Natural killer cell (primary cell): ENCODE measurements around the gene SSC5D. TPM values are rescaled to one million over a fixed set of nuclear protein-coding genes. Genes with fewer than 3 reads are reported as not detected.

Source experiments
- ATAC-seq, 3 donors: fragments of 150-1000 bp in 2 of 3; fragments of 200-7000 bp in 1 of 3; cut with Tn5 transposase; 1 replicate in 1 of 3; 2 replicates in 2 of 3; pipeline ENCODE4 v1.10.0; 2021; ENCODE audit warnings: mild to moderate bottlenecking in 2 of 3, moderate library complexity in 2 of 3
- DNase-seq, 2 donors: peaks; one replicate each; pipeline versions ENCODE4 v3.0.0 to v3.0.0-alpha.2; 2013 to 2021; ENCODE audit warnings: mixed read lengths in 1 of 2
- H3K27ac ChIP-seq: one replicate; pipeline ENCODE4 v1.5.1; 2013; ENCODE audit warnings: mild to moderate bottlenecking, low read length
- H3K27me3 ChIP-seq: one replicate; pipeline ENCODE4 v1.6.1; 2013; ENCODE audit warnings: low read length; ENCODE audit not compliant: control insufficient read depth, insufficient read depth
- H3K36me3 ChIP-seq: one replicate; pipeline ENCODE4 v1.6.1; 2013; ENCODE audit warnings: low read length; ENCODE audit not compliant: control insufficient read depth, insufficient read depth
- H3K4me1 ChIP-seq: one replicate; pipeline ENCODE4 v1.6.1; 2013; ENCODE audit warnings: low read length; ENCODE audit not compliant: control insufficient read depth, insufficient read depth
- H3K4me3 ChIP-seq: one replicate; pipeline ENCODE4 v1.5.1; 2013; ENCODE audit warnings: low read length
- H3K9me3 ChIP-seq: one replicate; pipeline ENCODE4 v1.6.1; 2013; ENCODE audit warnings: low read length; ENCODE audit not compliant: control insufficient read depth, insufficient read depth
- H3K27ac Mint-ChIP-seq, 2 donors: one replicate each; pipeline ENCODE4 v1.8.0; 2022; ENCODE audit warnings: mild to moderate bottlenecking in 2 of 2, mixed read lengths in 2 of 2, moderate library complexity in 1 of 2
- H3K27me3 Mint-ChIP-seq, 2 donors: one replicate each; pipeline ENCODE4 v1.8.0; 2022; ENCODE audit warnings: low read depth in 2 of 2, mixed read lengths in 2 of 2
- H3K36me3 Mint-ChIP-seq: one replicate; pipeline ENCODE4 v1.8.0; 2022; ENCODE audit warnings: mixed read lengths
- H3K4me1 Mint-ChIP-seq, 2 donors: one replicate each; pipeline ENCODE4 v1.8.0; 2022; ENCODE audit warnings: mixed read lengths in 2 of 2
- H3K4me3 Mint-ChIP-seq: one replicate; pipeline ENCODE4 v1.8.0; 2022; ENCODE audit warnings: mild to moderate bottlenecking, moderate library complexity, mixed read lengths
- H3K9me3 Mint-ChIP-seq, 2 donors: one replicate each; pipeline ENCODE4 v1.8.0; 2022; ENCODE audit warnings: mixed read lengths in 2 of 2
- CTCF ChIP-seq: fragments of 200-600 bp; IDR thresholded peaks from one replicate; pipeline ENCODE4 v1.8.0; 2022; ENCODE audit warnings: antibody characterized with exemption
- WGBS: methylation state at CpG from one replicate; pipeline ENCODE4 v1.1.7; 2013; ENCODE audit warnings: missing lambda C conversion rate; ENCODE audit not compliant: insufficient coverage; 5-methylcytosine and 5-hydroxymethylcytosine counted together
- intact Hi-C: fragments of 100-400 bp; cut with micrococcal nuclease; formaldehyde crosslinking; loops from one replicate; pipeline ENCODE4 v1.14.2; 2022
- total RNA-seq, 4 donors: library from RNA; stranded (reverse); fragments of 120-200 nt in 1 of 4; gene quantifications; one replicate each; pipeline versions ENCODE4 v1.2.3 to v1.2.4, GENCODE V29; 2013 to 2022

SSC5D gene
- total RNA-seq, 3 donors from 2014 or later (not counting 1 experiment from before 2014, with no cell fraction given): 0.11 to 0.68 (median 0.58) TPM

- peaks cover 0 to 2% of the 10 kb centered on the region in 2 donors for H3K27me3 Mint-ChIP-seq
- H3K27ac ChIP-seq: no peak overlapping the region
- H3K27ac Mint-ChIP-seq: no peak overlapping the region
- no peak for ATAC-seq
- H3K9me3 Mint-ChIP-seq: no peaks in the 10 kb centered on the region
- H3K4me3 Mint-ChIP-seq: no peak overlapping the region
- no peak for DNase-seq
- H3K36me3 Mint-ChIP-seq: no peaks in the 10 kb centered on the region
- WGBS: 97% methylated on average over 52 of the region's 52 CpGs
- no peak for TF ChIP-seq CTCF
- H3K9me3 ChIP-seq: no peaks in the 10 kb centered on the region
- peaks cover 31 to 37% of the 10 kb centered on the region in 2 donors for H3K4me1 Mint-ChIP-seq
- peaks cover 36% of the 10 kb centered on the region for H3K4me1 ChIP-seq
- H3K4me3 ChIP-seq: no peak overlapping the region
- H3K36me3 ChIP-seq: peaks cover 5% of the 10 kb centered on the region
- intact Hi-C loops: no loop called here
- H3K27me3 ChIP-seq: no peaks in the 10 kb centered on the region
These were observed 7.0 kb upstream of the SSC5D start for GRCh38 chr19:55481148-55481793.

- intact Hi-C loops: no loop called here
- H3K4me3 ChIP-seq: no peak overlapping the region
- no peak overlapping the region for H3K27ac Mint-ChIP-seq
- no peaks in the 10 kb centered on the region for H3K9me3 ChIP-seq
- H3K36me3 ChIP-seq: peaks cover 5% of the 10 kb centered on the region
- peaks cover 31 to 37% of the 10 kb centered on the region in 2 donors for H3K4me1 Mint-ChIP-seq
- no peaks in the 10 kb centered on the region for H3K9me3 Mint-ChIP-seq
- H3K4me3 Mint-ChIP-seq: no peak overlapping the region
- no peaks in the 10 kb centered on the region for H3K36me3 Mint-ChIP-seq
- H3K27me3 ChIP-seq: no peaks in the 10 kb centered on the region
- no peak overlapping the region for H3K27ac ChIP-seq
- peaks cover 35% of the 10 kb centered on the region for H3K4me1 ChIP-seq
- WGBS: 96% methylated on average over 40 of the region's 40 CpGs
- no peak for TF ChIP-seq CTCF
- ATAC-seq (no peak), DNase-seq (no peak)
- peaks cover 0 to 2% of the 10 kb centered on the region in 2 donors for H3K27me3 Mint-ChIP-seq
These were observed 6.5 kb upstream of the SSC5D start for GRCh38 chr19:55481794-55482155.

DNA sequence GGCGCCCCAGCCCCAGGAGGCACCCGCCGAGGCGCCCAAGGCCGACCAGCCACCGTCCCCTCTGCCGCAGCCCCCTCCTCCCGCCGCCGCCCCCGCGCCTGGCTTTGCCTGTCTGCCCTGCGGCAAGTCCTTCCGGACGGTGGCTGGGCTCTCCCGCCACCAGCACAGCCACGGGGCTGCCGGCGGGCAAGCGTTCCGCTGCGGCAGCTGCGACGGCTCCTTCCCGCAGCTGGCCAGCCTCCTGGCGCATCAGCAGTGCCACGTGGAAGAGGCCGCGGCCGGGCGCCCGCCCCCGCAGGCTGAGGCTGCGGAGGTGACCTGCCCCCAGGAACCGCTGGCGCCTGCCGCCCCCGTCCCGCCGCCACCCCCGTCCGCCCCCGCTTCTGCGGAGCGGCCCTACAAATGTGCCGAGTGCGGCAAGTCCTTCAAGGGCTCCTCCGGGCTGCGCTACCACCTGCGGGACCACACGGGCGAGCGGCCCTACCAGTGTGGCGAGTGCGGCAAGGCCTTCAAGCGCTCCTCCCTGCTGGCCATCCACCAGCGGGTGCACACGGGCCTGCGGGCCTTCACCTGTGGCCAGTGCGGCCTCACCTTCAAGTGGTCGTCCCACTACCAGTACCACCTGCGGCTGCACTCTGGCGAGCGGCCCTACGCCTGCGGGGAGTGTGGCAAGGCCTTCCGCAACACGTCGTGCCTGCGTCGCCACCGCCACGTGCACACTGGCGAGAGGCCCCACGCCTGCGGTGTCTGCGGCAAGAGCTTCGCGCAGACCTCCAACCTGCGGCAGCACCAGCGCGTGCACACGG lies 5.9 kb upstream of the SSC5D start:
- DNase-seq (no peak), ATAC-seq (no peak)
- no peak overlapping the region for H3K4me3 ChIP-seq
- no peak overlapping the region for H3K27ac ChIP-seq
- H3K9me3 ChIP-seq: no peaks in the 10 kb centered on the region
- H3K4me1 Mint-ChIP-seq: peaks cover 27 to 32% of the 10 kb centered on the region in 2 donors
- intact Hi-C loops: no loop called here
- peaks cover 29% of the 10 kb centered on the region for H3K4me1 ChIP-seq
- H3K4me3 Mint-ChIP-seq: no peak overlapping the region
- H3K36me3 Mint-ChIP-seq: no peaks in the 10 kb centered on the region
- 97% methylated on average over 83 of the region's 83 CpGs for WGBS
- H3K36me3 ChIP-seq: peaks cover 5% of the 10 kb centered on the region
- no peaks in the 10 kb centered on the region for H3K27me3 ChIP-seq
- no peak for TF ChIP-seq CTCF
- H3K27me3 Mint-ChIP-seq: peaks cover 0 to 2% of the 10 kb centered on the region in 2 donors
- H3K27ac Mint-ChIP-seq: no peak overlapping the region
- H3K9me3 Mint-ChIP-seq: no peaks in the 10 kb centered on the region
